HG03439 (cell line): ENCODE data around the gene CADPS2.

Experiments
- ATAC-seq: cut with Tn5 transposase; IDR thresholded peaks from one replicate; pipeline ENCODE4 v1.9.1; 2021; ENCODE audit warnings: mild to moderate bottlenecking, moderate library complexity; ENCODE audit not compliant: unreplicated experiment

The CADPS2 gene

DNA sequence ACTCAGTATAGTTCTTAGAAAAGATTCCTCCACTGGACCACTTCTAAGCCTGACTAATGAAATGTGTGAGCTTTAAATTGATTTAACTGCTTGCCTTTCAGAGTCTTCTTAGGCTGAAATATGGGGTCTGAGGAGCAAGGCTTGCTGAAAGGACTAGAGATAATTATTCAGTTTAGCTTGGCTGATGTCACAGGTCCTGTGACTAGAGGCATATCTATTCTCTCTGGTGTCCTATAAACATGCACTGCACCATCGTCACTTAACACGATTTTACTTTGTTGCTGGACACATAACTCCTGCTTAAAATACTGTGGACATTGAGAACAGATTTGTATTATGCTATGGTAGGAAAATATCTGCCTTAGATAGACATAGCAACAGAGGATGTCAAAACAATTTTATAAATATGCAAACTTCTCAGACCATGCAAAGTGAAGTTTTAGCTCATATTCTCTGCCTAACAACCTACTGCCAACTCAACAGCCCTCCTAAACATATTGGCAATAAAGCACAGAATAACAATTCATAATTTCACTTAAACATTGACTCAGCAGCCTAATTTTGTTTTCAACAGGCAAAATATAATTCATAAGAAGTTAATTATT is 267.6 kb downstream of the CADPS2 start:
- ATAC-seq, result no peak

DNA sequence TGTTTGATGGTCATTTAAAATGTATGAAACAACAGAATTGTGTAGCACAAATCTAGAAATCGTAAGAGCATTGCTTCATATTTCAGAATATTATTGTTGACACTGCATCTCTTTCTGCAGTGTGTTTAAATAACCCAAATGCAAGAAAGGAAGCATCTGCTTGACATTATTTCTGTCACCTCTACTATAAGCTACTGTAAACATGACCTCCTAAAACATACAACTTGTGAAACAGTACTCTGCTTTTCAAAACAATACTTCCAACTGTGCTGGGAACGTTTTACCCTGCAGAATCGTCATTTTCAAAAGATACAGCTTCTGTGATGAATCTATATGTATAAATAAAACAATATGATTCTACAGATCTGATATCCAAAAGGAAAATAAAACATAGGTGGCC is 269.3 kb downstream of the CADPS2 start:
- ATAC-seq, result no peak

DNA sequence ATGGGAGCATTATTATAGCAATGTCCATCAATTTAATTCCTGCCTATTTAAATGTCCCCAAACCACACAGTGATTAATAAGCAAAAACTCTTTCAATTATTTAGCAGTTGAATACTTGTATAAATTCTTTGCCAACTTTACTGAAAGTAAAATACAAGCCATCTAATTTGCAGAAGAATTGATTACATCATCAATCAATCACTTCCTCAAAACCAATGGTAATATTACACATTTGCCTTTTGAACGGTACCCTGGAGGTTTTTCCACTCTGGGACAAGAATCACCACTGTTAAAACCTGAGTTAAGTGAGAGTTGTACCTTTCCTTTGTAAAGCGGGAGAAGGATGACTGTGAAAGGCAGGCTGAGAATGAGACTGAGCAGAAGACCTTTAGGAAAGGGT is 280.3 kb downstream of the CADPS2 start:
- no peak for ATAC-seq

DNA sequence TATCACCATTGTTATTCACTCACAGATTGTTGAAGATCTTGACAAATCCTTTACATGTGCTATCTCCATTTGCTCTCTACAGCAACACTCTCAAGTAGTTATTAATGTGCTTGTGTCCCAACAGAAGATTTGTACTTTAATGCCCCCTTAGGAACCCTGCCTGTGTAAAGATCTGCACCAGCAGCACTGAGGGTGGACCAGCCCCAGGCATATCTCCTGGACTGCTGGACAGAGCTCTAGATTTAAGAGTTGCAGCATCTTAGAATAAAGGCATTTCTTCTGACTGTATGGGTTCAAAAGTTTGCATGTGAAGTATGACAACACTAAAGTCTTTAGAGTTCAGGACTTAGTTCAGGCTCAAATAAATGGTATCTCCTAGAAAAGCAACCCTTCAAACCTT is 282.0 kb downstream of the CADPS2 start:
- ATAC-seq, result no peak

DNA sequence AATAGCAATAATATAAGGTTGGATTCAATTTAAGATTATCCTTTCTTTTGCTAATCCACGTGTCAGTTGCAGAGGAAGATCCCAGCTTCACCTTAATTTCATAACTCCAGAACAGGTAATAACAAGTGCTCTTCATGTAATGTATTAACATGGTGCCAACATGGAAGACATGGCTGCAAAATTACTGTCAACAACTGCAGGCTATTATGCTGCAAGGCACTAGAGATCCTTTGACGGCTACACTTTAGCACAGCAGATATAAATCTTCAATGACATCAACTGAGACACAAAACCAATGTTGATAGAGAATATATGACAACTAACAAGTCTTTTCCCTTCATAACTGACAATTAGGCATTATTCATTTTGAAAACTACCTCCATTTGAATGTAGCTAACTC is 283.5 kb downstream of the CADPS2 start:
- no peak for ATAC-seq

DNA sequence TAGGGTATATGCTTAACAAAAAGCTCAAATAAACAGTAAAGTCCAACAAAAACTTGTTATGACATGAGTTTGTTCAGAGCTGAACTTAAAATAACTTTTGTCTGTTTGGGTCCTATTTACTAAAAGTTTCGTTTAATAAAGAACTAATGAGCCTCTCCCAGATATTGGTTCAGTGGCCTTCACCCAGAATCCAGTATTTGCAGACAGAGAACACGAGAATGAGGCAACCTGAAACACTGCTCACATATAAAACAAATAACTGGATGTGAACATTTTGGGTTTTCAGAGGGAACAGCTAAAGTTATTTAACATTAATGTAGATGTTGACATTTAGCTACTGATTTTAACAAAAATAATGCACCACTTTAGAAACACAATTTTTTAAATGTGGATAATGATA is 285.6 kb downstream of the CADPS2 start:
- ATAC-seq, result no peak

DNA sequence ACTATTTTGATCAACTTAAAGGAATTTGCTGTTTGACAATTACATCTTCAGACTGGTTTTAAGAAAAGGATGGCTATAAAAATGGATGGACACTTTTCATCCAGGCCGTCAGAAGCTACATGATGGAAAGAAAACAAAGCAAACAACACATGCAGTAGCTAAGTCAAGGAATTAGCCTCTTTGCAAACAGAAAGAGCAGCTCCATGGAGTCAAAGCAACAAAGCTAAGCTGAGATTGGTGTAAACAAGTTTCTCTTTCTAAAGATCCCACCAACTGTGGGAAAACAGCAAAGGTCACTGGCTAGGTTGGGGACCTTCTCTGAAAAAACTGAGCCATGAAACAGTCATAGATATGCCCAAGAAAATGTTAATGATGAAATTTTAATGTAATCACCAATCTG is 286.2 kb downstream of the CADPS2 start:
- ATAC-seq, result no peak

DNA sequence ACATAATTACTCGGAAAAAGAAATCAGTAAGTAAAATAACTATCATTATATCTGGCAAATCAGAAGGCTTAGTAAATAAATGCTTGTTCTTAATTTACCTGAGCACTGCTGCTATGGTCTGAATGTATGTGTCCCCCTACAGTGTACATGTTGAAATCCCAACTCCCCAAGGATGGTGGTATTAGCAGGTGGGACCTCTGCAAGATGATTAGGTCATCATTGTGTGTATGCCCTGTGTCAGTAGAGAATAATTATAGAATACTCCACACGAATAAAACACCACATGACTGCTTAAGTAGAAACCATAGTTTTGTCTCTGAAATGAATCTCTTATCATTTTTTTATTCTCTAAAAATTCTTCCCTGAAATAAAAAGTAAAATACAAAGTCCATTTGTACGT is 289.0 kb downstream of the CADPS2 start:
- ATAC-seq, result no peak

DNA sequence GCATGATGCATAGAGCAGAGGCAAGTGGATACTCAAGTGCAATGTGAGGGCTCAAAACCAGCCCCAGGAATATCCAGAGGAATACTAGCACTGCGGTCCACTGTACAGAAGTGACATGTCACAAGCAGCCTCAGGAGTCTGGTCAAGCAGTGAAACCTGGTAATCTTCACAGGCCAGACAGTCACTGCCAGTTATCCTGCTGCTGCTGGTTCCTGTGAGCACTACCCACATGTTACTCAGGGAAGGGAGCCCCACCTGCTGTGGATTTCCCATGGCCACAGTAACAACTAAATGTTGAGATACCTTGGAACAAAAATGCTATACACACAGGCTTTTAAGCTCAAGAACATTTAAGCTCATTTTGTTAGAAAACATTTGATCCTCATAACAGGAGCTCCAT is 290.4 kb downstream of the CADPS2 start:
- ATAC-seq, result no peak

DNA sequence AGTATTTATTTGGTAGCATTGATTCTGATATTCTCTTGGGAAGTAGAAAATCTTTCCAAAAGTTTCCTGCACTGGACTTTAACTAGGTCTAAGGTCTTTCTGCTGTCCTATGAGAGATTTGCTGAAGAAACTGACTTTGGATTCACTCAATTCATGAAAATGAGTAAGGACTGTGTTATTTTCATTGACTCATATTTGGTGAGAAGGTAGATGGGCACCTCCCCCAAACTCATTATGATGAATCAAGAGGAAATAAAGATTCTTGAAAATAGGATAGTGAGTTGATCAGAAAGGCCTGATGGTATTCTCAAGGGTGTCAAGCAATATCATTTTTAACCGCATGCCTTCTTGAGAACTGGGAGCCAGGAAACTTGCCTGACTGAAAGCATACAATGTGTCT is 297.6 kb downstream of the CADPS2 start:
- ATAC-seq, result no peak

DNA sequence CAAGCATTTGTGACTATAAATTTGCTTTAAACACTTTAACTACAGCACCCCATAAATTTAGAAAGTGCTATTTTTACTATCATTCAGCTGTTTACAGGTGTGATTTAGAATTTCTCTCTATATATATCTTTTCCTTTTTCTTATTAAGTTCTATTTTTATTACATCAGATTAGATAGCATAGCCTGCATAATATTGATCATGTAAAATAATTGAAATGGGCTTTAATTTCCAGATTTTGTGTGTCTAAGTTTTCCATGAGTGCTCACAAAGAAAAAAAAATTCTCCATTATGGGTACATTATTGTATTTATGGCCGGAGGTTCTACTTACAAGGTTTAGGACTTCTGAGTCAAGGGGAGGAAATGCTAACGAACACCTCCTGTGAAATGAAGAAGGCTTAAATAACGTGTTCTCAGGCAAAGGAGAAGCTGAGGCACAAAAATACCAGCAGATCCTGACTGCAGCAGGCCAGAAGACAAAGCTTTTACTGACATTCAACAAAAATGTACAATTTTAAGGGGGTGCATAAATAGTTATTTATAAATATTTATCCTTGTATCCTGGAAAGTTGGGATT is 301.5 kb downstream of the CADPS2 start:
- no peak for ATAC-seq

DNA sequence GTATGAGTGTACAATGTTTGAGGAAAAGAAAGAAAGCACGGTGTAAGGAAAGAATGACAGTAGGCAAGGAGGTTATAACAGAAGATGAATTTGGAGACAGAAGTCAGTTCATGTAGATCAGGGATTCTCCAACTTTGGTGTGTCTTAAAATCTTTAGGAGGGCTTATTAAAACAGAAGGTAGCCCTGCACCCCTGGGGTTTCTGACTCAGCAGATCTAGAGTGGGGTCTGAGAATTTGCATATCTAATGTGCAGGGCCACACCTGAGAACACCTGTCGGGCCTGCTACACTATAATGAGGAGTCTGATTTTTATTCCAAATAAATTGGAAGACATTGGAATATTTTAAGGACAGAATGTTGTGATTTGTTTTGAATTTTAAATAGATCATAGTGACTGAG is 307.9 kb downstream of the CADPS2 start:
- ATAC-seq, result no peak

DNA sequence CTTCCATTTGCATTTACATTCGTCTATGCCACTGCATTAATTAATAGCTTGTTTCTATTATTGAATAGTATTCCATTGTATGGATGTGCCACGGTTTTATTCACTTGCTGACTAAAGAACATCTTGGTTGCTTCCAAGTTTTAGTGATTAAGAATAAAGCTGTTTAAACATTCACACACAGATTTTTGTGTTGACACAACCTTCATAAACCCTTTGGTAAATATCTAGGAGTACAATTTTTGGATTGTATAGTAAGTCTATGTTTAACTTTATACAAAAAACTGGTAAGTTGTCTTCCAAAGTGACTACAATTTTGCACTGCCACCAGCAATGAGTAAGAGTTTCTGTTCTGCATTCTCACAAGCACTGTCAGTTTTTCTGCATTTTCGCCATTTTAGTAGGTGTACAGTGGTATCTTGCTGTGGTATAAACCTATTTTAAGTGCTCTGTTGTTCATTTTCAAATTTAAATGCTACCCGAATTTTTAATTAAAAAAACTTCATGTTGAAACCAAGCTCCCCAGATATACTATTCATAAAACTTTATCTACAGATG is 308.7 kb downstream of the CADPS2 start:
- ATAC-seq, result no peak

DNA sequence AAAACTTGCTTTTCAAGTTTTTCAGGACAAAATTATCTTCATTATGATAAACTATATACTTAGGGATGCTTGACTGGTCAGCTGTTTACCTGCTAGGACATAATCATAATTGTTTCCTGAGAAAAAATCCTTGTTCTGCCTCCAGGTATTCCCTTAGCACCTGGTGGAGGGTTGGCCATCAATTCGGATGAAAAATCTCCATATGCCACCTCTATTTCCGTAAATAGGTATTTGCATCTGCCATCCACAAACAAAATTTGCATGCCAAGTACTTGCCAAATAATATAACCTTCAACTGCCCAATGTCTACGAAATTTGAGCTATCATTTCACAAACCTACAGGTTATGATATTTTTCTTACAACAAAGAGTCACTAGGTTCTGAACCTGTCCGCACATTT is 313.6 kb downstream of the CADPS2 start:
- no peak for ATAC-seq

DNA sequence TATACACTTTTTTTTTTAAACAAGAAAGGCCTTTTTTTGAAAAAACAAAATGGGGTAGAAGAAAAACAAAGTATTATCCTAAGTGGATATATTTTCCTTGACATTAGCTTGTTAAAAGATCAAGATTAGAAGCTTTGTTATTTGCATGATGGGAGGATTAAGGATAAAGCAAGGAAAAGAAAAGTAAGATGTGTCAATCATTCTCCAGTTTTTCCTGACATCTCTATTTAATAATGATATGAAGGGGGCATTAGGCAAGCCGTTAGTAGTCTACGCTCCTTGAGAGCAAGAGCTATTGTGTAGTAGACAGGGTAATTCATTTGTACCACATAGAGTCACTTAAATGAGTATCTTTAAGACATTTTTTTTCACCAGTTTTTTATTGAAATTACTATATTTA is 324.9 kb downstream of the CADPS2 start:
- no peak for ATAC-seq

DNA sequence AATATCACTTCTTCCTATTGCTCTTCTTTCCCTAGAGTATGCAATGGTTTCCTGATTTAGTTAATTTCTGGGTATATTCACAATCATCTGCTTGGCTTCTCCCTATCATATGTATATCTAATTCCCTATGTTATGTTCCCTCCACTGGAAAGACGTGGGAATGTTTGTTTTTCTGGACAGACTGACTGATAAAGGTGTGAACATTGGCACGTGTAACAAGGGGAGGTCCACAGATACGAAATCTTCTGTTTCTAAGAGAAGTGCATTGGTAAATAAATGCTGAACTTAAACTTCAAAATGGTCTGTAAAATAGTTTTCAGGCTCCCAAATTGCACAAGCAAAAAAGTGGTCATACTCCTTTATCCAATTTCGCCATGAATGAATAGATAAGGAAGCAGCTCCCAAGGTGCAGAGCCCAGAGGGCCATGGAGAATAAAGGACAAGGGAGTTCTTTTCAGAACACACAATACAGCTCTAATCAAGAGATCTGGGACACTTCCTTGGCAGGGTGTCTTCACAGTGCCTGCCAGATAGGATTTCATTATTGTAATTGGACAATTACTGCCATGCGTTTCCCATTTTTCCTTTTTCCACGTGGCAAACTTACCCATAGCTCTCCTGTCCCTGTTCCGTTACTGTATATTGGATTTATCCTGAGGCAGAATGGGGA is 329.3 kb downstream of the CADPS2 start:
- no peak for ATAC-seq

DNA sequence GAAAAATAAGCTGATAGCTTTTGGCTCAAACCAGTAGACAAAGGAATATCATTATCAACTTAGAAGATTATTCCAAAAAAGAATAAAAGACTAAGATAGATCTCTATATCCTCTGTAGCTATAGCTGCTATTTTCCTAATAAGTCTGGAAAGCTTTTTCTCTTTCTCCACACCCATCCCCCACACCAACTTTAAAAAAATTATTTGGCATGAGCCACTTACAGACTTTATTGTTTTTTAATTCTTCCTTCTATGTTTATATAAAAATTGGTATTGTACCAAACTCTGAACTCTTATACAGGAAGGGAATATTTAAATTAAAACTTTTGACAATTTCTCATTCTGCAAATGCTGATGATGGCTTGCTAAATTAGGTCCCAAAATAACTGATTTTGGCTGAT is 330.0 kb downstream of the CADPS2 start:
- ATAC-seq, result no peak

DNA sequence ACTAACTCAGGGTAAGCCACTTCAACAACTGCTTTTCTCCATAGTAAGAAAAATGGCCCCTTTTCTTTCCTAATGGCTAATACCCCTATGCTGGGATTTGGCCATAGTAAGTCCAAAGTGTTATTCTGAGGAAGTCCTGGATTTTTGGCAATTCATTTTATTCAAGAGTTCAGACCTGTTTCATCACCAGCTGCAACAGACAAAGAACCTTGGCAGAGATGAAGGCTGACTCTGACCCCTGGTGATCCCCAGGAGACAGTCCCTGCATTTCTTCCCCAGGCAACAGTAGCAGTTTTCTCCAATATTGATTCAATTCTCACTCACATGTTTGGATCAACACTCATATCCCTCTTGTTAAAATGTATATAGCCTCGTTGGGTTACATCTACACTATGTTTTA is 332.5 kb downstream of the CADPS2 start:
- no peak for ATAC-seq

DNA sequence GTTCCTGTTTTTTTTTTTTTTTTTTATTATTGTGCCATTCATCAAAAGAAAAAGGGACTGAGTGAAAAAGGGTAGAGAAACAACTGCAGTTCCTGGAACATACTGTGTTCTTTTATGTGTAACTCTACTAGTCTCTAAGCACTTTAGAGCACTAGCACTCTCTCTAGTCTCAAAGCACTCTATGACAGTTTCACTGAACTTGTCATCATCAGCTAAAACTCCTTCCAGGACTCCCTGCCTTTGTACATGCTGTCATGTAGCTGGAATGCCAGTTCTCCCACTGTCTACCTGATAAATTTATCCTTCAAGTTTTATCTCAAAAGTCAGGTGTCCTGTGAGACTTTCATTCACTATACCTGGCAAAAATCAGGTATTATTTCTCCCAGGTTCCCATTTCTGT is 333.5 kb downstream of the CADPS2 start:
- no peak for ATAC-seq

DNA sequence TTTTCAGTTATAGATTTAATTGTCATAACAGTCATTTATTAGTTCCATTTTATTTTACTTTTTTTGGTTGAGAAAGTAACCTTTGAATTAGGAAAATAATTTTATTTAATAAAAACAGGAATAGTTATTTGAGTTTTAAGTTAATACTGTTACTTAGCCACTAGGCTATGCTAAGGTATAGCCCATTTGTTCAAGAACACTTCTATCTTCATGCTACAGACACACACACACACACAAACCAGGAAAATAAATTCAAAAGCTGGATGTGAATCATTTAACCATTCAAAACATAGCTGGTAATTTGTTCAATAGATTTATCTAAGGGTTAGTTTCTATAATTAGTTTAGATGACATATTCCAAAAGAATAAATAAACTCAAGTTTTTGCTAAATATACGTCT is 335.7 kb downstream of the CADPS2 start:
- no peak for ATAC-seq

DNA sequence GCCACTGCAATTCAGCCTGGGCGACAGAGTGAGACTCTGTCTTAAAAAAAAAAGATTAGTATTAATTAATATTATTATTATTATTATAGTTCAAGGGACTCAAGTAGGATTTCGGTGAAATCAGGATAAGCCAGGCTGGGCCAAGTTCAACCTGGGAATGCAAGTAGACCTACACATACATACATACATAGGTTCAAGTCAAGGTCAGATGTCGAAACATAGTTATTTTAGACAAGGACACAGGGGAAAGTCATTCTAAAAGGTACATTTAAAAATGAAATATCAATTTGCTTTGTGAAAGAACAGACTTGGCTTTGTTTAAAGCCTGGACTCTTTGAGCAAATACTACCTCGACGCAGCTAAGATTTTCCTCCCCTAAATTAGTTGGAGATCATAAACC is 336.7 kb downstream of the CADPS2 start:
- ATAC-seq, result no peak

DNA sequence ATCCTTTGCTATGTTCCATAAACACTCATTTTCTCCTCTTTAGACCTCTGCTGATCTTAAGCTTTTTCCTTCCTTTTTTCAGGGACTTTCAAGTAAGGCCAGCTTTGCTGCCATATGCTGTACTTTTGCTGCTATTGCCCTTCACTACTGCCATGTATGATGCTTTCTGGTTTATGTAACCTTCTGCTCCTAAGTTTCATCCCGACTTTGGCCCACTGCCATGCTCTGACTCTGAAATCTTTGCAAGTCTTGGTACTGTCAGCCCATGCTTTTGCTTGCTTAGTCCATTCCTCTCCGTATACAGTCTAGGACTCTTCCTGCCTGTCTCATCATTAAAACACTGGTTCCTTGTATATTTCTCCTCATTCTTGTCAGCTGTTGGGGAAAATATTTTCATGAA is 339.8 kb downstream of the CADPS2 start:
- ATAC-seq, result no peak
